Skin epidermis (tissue), 12 donors: ENCODE data around the gene USP17L17.
"Not testable (repeated sequence)": the region's sequence is repeated elsewhere in the genome, so short reads cannot be mapped to it uniquely, and the experiment has no call there.

Experiments used
- H3K27ac ChIP-seq, 21 experiments: fragments of 200-600 bp; sonication (generic) in 11 of 21; one replicate each; pipeline ENCODE4 v1.5.0; 2020; ENCODE audit warnings: mild to moderate bottlenecking in 3 of 21, inconsistent platforms in 2 of 21, moderate library complexity in 2 of 21
- H3K4me3 ChIP-seq, 7 experiments: fragments of 200-600 bp; sonication (generic) in 2 of 7; one replicate each; pipeline ENCODE4 v1.5.0; 2020; ENCODE audit warnings: inconsistent platforms in 2 of 7, mild to moderate bottlenecking in 2 of 7, moderate library complexity in 1 of 7

The USP17L17 gene

GRCh38 chr4:9243579-9243978, at the start of gene USP17L17:
Gene USP17L17, plus strand, starts transcription at chr4:9243879. Its CDS starts 0 bp downstream, at chr4:9243879.
- not testable (repeated sequence) for H3K27ac ChIP-seq, H3K4me3 ChIP-seq

- H3K4me3 ChIP-seq, H3K27ac ChIP-seq: not testable (repeated sequence)
Measured at GRCh38 chr4:9210357-9210756, 33.3 kb upstream of the USP17L17 start, which contains the start of gene USP17L10. Gene USP17L10, plus strand, starts transcription at chr4:9210657. Its CDS starts 0 bp downstream, at chr4:9210657.

- H3K4me3 ChIP-seq, H3K27ac ChIP-seq: not testable (repeated sequence)
Measured at GRCh38 chr4:9214701-9215100, 29.0 kb upstream of the USP17L17 start.

- not testable (repeated sequence) for H3K27ac ChIP-seq, H3K4me3 ChIP-seq
Measured at GRCh38 chr4:9215105-9215504, 28.6 kb upstream of the USP17L17 start, which contains the start of gene USP17L11. Gene USP17L11, plus strand, starts transcription at chr4:9215405. Its CDS starts 0 bp downstream, at chr4:9215405.

- not testable (repeated sequence) for H3K4me3 ChIP-seq, H3K27ac ChIP-seq
Measured at GRCh38 chr4:9219852-9220251, 23.8 kb upstream of the USP17L17 start, which contains the start of gene USP17L12. Gene USP17L12, plus strand, starts transcription at chr4:9220152. Its CDS starts 0 bp downstream, at chr4:9220152.

- not testable (repeated sequence) for H3K4me3 ChIP-seq
Measured at GRCh38 chr4:9224596-9224995, 19.1 kb upstream of the USP17L17 start, which contains the start of gene USP17L13. Gene USP17L13, plus strand, starts transcription at chr4:9224896. Its CDS starts 0 bp downstream, at chr4:9224896.

GRCh38 chr4:9230249-9230648, 13.4 kb upstream of the USP17L17 start:
- H3K4me3 ChIP-seq: not testable (repeated sequence)

More at GRCh38 chr4:9224596-9224995, 19.1 kb upstream of the USP17L17 start, which contains the start of gene USP17L13:
- not testable (repeated sequence) for H3K27ac ChIP-seq

GRCh38 chr4:9234085-9234484, 9.6 kb upstream of the USP17L17 start, which contains the start of gene USP17L15:
Gene USP17L15, plus strand, starts transcription at chr4:9234385. Its CDS starts 0 bp downstream, at chr4:9234385.
- not testable (repeated sequence) for H3K27ac ChIP-seq, H3K4me3 ChIP-seq

More at GRCh38 chr4:9230249-9230648, 13.4 kb upstream of the USP17L17 start:
- H3K27ac ChIP-seq: not testable (repeated sequence)

GRCh38 chr4:9238461-9238860, 5.2 kb upstream of the USP17L17 start:
- H3K4me3 ChIP-seq, H3K27ac ChIP-seq: not testable (repeated sequence)

- H3K27ac ChIP-seq, H3K4me3 ChIP-seq: not testable (repeated sequence)
Measured at GRCh38 chr4:9247953-9248680, 4.4 kb downstream of the USP17L17 start, which contains the start of gene USP17L18. Gene USP17L18, plus strand, starts transcription at chr4:9248630. Its CDS starts 0 bp downstream, at chr4:9248630.

- H3K4me3 ChIP-seq, H3K27ac ChIP-seq: not testable (repeated sequence)
Measured at GRCh38 chr4:9253078-9253477, 9.4 kb downstream of the USP17L17 start, which contains the start of gene USP17L19. Gene USP17L19, plus strand, starts transcription at chr4:9253378. Its CDS starts 0 bp downstream, at chr4:9253378.

- not testable (repeated sequence) for H3K4me3 ChIP-seq, H3K27ac ChIP-seq
Measured at GRCh38 chr4:9257824-9258223, 14.1 kb downstream of the USP17L17 start, which contains the start of gene USP17L20. Gene USP17L20, plus strand, starts transcription at chr4:9258124. Its CDS starts 0 bp downstream, at chr4:9258124.

- H3K4me3 ChIP-seq, H3K27ac ChIP-seq: not testable (repeated sequence)
Measured at GRCh38 chr4:9262572-9262971, 18.9 kb downstream of the USP17L17 start, which contains the start of gene USP17L21. Gene USP17L21, plus strand, starts transcription at chr4:9262872. Its CDS starts 0 bp downstream, at chr4:9262872.

- H3K4me3 ChIP-seq, H3K27ac ChIP-seq: not testable (repeated sequence)
Measured at GRCh38 chr4:9267319-9267718, 23.6 kb downstream of the USP17L17 start, which contains the start of gene USP17L22. Gene USP17L22, plus strand, starts transcription at chr4:9267619. Its CDS starts 0 bp downstream, at chr4:9267619.

- H3K4me3 ChIP-seq, H3K27ac ChIP-seq: not testable (repeated sequence)
Measured at GRCh38 chr4:9271719-9272118, 28.0 kb downstream of the USP17L17 start.
